Measurements from ENCODE around the gene CTBP2.

DNA sequence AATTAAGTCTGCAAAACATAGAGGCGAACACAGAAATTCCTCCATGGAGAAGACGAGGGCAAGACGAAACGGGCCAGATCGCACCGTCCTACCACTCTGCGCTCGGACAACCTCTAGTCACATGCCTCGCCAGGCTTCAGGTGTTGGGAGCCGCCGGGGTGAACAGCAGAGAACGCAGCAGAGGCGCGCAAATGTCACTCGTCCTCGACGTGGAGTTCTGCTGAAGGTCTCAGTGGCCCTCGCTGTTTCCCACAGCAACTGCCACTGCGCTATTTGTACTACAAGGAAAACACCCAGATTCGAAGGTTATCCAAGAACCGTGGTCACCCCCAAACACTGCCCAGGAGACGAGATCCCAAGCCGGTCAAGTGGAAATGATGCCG is 9.2 kb downstream of the CTBP2 start:
- TF ChIP-seq ELF4 (IDR thresholded peaks at IDR 0.05) (no peak), FOXK2 (IDR thresholded peaks at IDR 0.05) (no peak), ARNT (IDR thresholded peaks at IDR 0.05) (no peak), SUZ12 (IDR thresholded peaks at IDR 0.05) (no peak), ZNF384 (IDR thresholded peaks at IDR 0.05) (no peak)
